Cardiac muscle cell (in vitro differentiated cells and primary cell): ENCODE results near the gene AMHR2. TPM values are rescaled to one million over a fixed set of nuclear protein-coding genes. Genes with fewer than 3 reads are reported as not detected.
A peak's percentile ranks its signal among the peaks of the same experiment; 100 is the strongest.

Source experiments
- DNase-seq, 2 donors: peaks; one replicate each; pipeline versions ENCODE4 v3.0.0 to v3.0.0-alpha.2; 2010 to 2017; ENCODE audit warnings: low read depth in 1 of 2, low spot score in 1 of 2
- H3K27ac ChIP-seq: fragments of 200-600 bp; sonication (generic); 2 replicates; pipeline ENCODE4 v1.5.1; 2016
- H3K27me3 ChIP-seq: fragments of 200-600 bp; sonication (generic); 2 replicates; pipeline ENCODE4 v1.6.0; 2016; ENCODE audit warnings: control low read depth
- H3K36me3 ChIP-seq: fragments of 200-600 bp; sonication (generic); 2 replicates; pipeline ENCODE4 v1.5.1; 2016; ENCODE audit warnings: control low read depth
- H3K4me1 ChIP-seq: fragments of 200-600 bp; sonication (generic); 2 replicates; pipeline ENCODE4 v1.8.1; 2017; ENCODE audit warnings: low read depth, mild to moderate bottlenecking, mixed run types
- H3K4me3 ChIP-seq: fragments of 200-600 bp; sonication (generic); 2 replicates; pipeline ENCODE4 v1.5.1; 2016; ENCODE audit warnings: mild to moderate bottlenecking
- H3K9me3 ChIP-seq: fragments of 200-600 bp; sonication (generic); 2 replicates; pipeline ENCODE4 v1.5.1; 2017; ENCODE audit warnings: low read depth, mild to moderate bottlenecking, control low read depth
- polyA plus RNA-seq: library from polyadenylated mRNA; unstranded; fragments of >200 nt; fragmentation: Nextera tagmentation; extraction: Ambion mirVana; gene quantifications from 2 replicates; pipeline ENCODE4 v1.2.1, GENCODE V29; 2016
- total RNA-seq: library from RNA; depleted of rRNA; stranded (reverse); fragments of >200 nt; gene quantifications from 2 replicates; pipeline ENCODE4 v1.2.3, GENCODE V29; 2016
- TF ChIP-seq, protein P1 (sequence below): IDR thresholded peaks from 2 replicates; pipeline ENCODE4 v1.5.1; 2012; ENCODE audit warnings: low read depth, mild to moderate bottlenecking, low read length

Gene AMHR2
- total and polyA plus RNA-seq, 2 experiments from 2014 or later, result 39.8 to 53.4 TPM

DNA sequence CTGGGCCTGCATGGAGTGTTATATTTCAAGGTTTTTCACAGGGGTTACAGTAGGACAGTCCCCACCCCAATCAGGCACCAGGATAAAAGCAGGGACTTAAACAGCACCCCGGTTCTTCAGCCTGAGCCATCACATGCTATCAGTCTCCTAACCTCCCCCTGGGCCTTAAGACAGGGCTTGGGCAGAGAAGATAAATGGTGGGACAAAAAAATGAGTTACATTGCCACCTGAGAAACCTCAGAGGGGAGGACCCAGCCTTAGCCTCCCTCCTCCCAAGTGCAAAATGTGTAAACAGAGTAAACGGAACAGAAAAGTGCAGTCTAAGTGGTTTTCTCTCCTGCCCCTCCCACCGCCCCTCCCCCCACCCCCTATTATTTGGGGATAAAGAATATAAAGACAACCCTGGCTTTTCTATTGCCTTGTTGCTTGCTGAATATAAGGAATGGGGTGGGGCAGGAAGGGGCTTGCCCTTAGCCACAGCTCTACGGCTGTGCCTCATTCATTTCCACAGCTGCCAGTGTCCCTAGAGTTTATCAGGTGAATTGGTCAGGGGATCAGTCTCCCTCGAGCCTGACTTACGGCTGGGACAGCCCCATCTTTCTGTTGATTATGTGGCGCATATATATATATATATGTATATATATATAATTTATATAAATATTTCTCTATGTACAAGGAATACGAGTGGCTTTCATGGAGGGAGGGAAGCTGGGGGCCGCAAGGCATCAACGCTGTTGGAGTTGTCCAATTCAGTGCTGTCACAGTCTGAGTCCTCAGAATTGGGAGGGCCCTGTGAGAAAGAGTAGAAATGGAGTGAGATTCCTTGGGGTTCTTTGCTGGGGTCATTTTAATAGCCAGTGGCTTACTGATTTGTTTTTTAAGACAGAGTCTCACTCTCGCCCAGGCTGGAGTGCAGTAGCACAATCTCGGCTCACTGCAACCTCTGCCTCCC, 57.1 kb downstream of the AMHR2 start:
- DNase-seq, result no peak
- Histone ChIP-seq H3K27me3 (no peaks in the 10 kb centered on the region), H3K27ac (peak overlapping the region; percentile 47), H3K4me1 (no peaks in the 10 kb centered on the region), H3K36me3 (peaks cover 64% of the 10 kb centered on the region), H3K9me3 (no peaks in the 10 kb centered on the region), H3K4me3 (no peak overlapping the region)
- TF ChIP-seq, protein P1, sequence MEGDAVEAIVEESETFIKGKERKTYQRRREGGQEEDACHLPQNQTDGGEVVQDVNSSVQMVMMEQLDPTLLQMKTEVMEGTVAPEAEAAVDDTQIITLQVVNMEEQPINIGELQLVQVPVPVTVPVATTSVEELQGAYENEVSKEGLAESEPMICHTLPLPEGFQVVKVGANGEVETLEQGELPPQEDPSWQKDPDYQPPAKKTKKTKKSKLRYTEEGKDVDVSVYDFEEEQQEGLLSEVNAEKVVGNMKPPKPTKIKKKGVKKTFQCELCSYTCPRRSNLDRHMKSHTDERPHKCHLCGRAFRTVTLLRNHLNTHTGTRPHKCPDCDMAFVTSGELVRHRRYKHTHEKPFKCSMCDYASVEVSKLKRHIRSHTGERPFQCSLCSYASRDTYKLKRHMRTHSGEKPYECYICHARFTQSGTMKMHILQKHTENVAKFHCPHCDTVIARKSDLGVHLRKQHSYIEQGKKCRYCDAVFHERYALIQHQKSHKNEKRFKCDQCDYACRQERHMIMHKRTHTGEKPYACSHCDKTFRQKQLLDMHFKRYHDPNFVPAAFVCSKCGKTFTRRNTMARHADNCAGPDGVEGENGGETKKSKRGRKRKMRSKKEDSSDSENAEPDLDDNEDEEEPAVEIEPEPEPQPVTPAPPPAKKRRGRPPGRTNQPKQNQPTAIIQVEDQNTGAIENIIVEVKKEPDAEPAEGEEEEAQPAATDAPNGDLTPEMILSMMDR, result no peak

Other genes starting within 250 kb of the AMHR2 start
- 15.6 and 20.5 TPM in 2 replicates for gene ZNF740, start 243.1 kb upstream of the AMHR2 start, total RNA-seq
- 4.4 and 16.6 TPM in 2 replicates for gene ZNF740, start 243.1 kb upstream of the AMHR2 start, polyA plus RNA-seq
- gene CSAD, start 242.9 kb upstream of the AMHR2 start, total RNA-seq, result 11.4 and 29.4 TPM in 2 replicates
- gene CSAD, start 242.9 kb upstream of the AMHR2 start, polyA plus RNA-seq, result 7.2 and 18.0 TPM in 2 replicates
- 0.25 and 1.1 TPM in 2 replicates for gene ITGB7, start 216.6 kb upstream of the AMHR2 start, total RNA-seq
- 0.55 and 0.86 TPM in 2 replicates for gene ITGB7, start 216.6 kb upstream of the AMHR2 start, polyA plus RNA-seq
- gene RARG, start 191.6 kb upstream of the AMHR2 start, total RNA-seq, result 15.5 and 30.4 TPM in 2 replicates
- gene RARG, start 191.6 kb upstream of the AMHR2 start, polyA plus RNA-seq, result 13.0 and 19.2 TPM in 2 replicates
- gene ESPL1, start 155.6 kb upstream of the AMHR2 start, total RNA-seq, result 7.8 and 23.9 TPM in 2 replicates
- gene ESPL1, start 155.6 kb upstream of the AMHR2 start, polyA plus RNA-seq, result 1.3 and 4.8 TPM in 2 replicates
- 435 and 511 TPM in 2 replicates for gene PFDN5, start 128.3 kb upstream of the AMHR2 start, total RNA-seq
- 548 and 553 TPM in 2 replicates for gene PFDN5, start 128.3 kb upstream of the AMHR2 start, polyA plus RNA-seq
- gene MYG1, start 124.2 kb upstream of the AMHR2 start, total RNA-seq, result 69.5 and 71.0 TPM in 2 replicates
- 73.3 and 75.4 TPM in 2 replicates for gene MYG1, start 124.2 kb upstream of the AMHR2 start, polyA plus RNA-seq
- 117 and 119 TPM in 2 replicates for gene AAAS, start 102.2 kb upstream of the AMHR2 start, total RNA-seq
- gene AAAS, start 102.2 kb upstream of the AMHR2 start, polyA plus RNA-seq, result 138 and 140 TPM in 2 replicates
- 0.14 and 0.39 TPM in 2 replicates for gene SP7, start 87.5 kb upstream of the AMHR2 start, total RNA-seq
- gene SP7, start 87.5 kb upstream of the AMHR2 start, polyA plus RNA-seq, result 0.45 TPM in 1 of 2 replicates, not detected in the other
- 43.7 and 53.0 TPM in 2 replicates for gene SP1, start 43.7 kb upstream of the AMHR2 start, total RNA-seq
- 11.4 and 12.9 TPM in 2 replicates for gene SP1, start 43.7 kb upstream of the AMHR2 start, polyA plus RNA-seq
- 42.9 and 48.3 TPM in 2 replicates for gene PRR13, start 17.9 kb downstream of the AMHR2 start, total RNA-seq
- 169 and 190 TPM in 2 replicates for gene PRR13, start 17.9 kb downstream of the AMHR2 start, polyA plus RNA-seq
- gene PCBP2, start 28.2 kb downstream of the AMHR2 start, total RNA-seq, result 213 and 326 TPM in 2 replicates
- gene PCBP2, start 28.2 kb downstream of the AMHR2 start, polyA plus RNA-seq, result 114 and 146 TPM in 2 replicates
- 18.5 and 26.1 TPM in 2 replicates for gene MAP3K12, start 75.6 kb downstream of the AMHR2 start, total RNA-seq
- gene MAP3K12, start 75.6 kb downstream of the AMHR2 start, polyA plus RNA-seq, result 15.1 and 17.6 TPM in 2 replicates
- 58.3 and 68.1 TPM in 2 replicates for gene TARBP2, start 77.4 kb downstream of the AMHR2 start, total RNA-seq
- 69.2 and 79.8 TPM in 2 replicates for gene TARBP2, start 77.4 kb downstream of the AMHR2 start, polyA plus RNA-seq
- gene NPFF, start 83.6 kb downstream of the AMHR2 start, total RNA-seq, result not detected in 2 replicates
- gene NPFF, start 83.6 kb downstream of the AMHR2 start, polyA plus RNA-seq, result not detected in 2 replicates
- gene ATF7, start 202.5 kb downstream of the AMHR2 start, total RNA-seq, result 8.7 and 9.1 TPM in 2 replicates
- gene ATF7, start 202.5 kb downstream of the AMHR2 start, polyA plus RNA-seq, result 13.8 and 17.8 TPM in 2 replicates